ENCODE measurements around the gene HOXA7. TPM values are rescaled to one million over a fixed set of nuclear protein-coding genes. Genes with fewer than 3 reads are reported as not detected.

Gene HOXA7
- polyA plus RNA-seq, 1 of the 3 experiments (the other 2 are of a cell fraction): not detected

DNA sequence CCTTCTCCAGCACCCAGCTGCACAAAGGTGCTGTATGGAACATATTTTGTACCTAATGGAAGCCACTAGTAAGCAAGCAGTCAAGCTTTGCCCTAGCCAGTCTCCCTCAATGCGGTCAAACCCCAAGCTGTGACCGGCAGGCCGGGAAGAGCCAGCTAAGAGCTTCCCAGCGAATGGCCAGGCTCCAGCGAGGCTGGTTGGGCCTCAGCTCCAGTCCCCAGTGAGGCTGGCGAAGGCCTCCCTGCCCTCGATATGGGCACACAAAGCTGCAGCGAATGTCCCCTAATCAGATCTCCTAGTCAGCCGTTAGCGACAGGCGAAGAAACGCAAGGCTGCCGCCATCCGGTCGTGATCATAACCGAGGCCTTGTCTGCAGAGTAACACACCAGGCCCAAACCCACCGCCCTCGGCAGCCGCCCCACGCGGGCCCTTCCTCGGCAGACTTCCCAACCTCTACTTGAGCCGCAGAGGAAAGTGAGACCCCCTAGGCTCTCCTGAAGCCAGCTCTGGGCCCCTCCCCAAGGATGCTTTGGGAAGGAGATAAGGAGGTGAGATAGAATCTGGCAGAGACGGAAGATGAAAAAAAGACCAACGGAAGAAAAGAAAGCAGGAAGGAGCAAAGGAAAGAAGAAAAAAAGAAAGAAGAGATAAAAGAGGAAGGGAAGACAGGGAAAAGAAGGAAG, 11.9 kb upstream of the HOXA7 start:
- Histone ChIP-seq H3F3A (replicated peaks; ENCODE audit: insufficient read depth) (peaks cover 10% of the 10 kb centered on the region), H3K9me2 (no peaks in the 10 kb centered on the region), H3K27me3 (ENCODE audit: insufficient read depth) (peaks cover 100% of the 10 kb centered on the region), H3K36me3 (replicated peaks in 1 of 2; ENCODE audit: control insufficient read depth in 1 of 2, insufficient read depth in 2 of 2, low read length in 1 of 2) (no peaks in the 10 kb centered on the region), H3K9me3 (no peaks in the 10 kb centered on the region), H4K20me1 (ENCODE audit: insufficient read depth) (peaks cover 13% of the 10 kb centered on the region), H3K79me2 (ENCODE audit: insufficient read depth) (no peaks in the 10 kb centered on the region), H3K4me2 (no peak overlapping the region), H2AFZ (ENCODE audit: low read depth) (no peak overlapping the region), H3K9ac (no peak overlapping the region), H3K27ac (ENCODE audit: low read depth in 2 of 2, low read length in 1 of 2) (no peak overlapping the region), H3K4me1 (ENCODE audit: control insufficient read depth in 1 of 2, insufficient read depth in 2 of 2, low read depth in 1 of 2, low read length in 1 of 2) (peaks cover 0 to 2% of the 10 kb centered on the region in 2 experiments; a peak in 1 of 4 replicates), H3K4me3 (ENCODE audit: low read depth in 2 of 2, low read length in 1 of 2) (no peak overlapping the region)
- CTCF ChIA-PET: interaction anchor here (0.8 to 12.3 kb wide), 13 partner anchors 2 to 803 kb away, joined by 3 to 205 read pairs (median 4); partner anchors contain the start of genes HOXA10, HOXA3, HOXA7 and HOXA9
- no peak for TF ChIP-seq MXI1 (IDR thresholded peaks at IDR 0.05; ENCODE audit: low read depth, low read length)
- TF ChIP-seq, protein P1, sequence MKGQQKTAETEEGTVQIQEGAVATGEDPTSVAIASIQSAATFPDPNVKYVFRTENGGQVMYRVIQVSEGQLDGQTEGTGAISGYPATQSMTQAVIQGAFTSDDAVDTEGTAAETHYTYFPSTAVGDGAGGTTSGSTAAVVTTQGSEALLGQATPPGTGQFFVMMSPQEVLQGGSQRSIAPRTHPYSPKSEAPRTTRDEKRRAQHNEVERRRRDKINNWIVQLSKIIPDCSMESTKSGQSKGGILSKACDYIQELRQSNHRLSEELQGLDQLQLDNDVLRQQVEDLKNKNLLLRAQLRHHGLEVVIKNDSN (IDR thresholded peaks at IDR 0.05; ENCODE audit: borderline replicate concordance, low read depth): no peak
- no peak for TF ChIP-seq NRF1 (IDR thresholded peaks at IDR 0.05; ENCODE audit: low read depth, low read length)
- TF ChIP-seq GABPA (IDR thresholded peaks at IDR 0.05; ENCODE audit: low read depth): no peak
- TF ChIP-seq YY1 (IDR thresholded peaks at IDR 0.05; ENCODE audit: low read depth): no peak
- TF ChIP-seq, protein P2, sequence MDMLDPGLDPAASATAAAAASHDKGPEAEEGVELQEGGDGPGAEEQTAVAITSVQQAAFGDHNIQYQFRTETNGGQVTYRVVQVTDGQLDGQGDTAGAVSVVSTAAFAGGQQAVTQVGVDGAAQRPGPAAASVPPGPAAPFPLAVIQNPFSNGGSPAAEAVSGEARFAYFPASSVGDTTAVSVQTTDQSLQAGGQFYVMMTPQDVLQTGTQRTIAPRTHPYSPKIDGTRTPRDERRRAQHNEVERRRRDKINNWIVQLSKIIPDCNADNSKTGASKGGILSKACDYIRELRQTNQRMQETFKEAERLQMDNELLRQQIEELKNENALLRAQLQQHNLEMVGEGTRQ (IDR thresholded peaks at IDR 0.05; ENCODE audit: borderline replicate concordance, low read depth, low read length): no peak
- no peak for TF ChIP-seq ZBTB33 (IDR thresholded peaks at IDR 0.05; ENCODE audit: borderline replicate concordance, low read depth)
- TF ChIP-seq RAD21 (IDR thresholded peaks at IDR 0.05; ENCODE audit: low read length): no peak
- TF ChIP-seq CTCF (IDR thresholded peaks at IDR 0.05): no peak
- no peak for TF ChIP-seq TAF1 (IDR thresholded peaks at IDR 0.05; ENCODE audit: borderline replicate concordance, low read depth, low read length)
- TF ChIP-seq RXRA (IDR thresholded peaks at IDR 0.05; ENCODE audit: borderline replicate concordance, low read depth): no peak
- TF ChIP-seq FOXJ3 (CRISPR knock-in tag; IDR thresholded peaks at IDR 0.05): no peak
- TF ChIP-seq REST (IDR thresholded peaks at IDR 0.05; ENCODE audit: low read depth, low read length): no peak
- no peak for TF ChIP-seq CHD2 (IDR thresholded peaks at IDR 0.05; ENCODE audit: low read length, partially characterized antibody)
- TF ChIP-seq, protein P3, sequence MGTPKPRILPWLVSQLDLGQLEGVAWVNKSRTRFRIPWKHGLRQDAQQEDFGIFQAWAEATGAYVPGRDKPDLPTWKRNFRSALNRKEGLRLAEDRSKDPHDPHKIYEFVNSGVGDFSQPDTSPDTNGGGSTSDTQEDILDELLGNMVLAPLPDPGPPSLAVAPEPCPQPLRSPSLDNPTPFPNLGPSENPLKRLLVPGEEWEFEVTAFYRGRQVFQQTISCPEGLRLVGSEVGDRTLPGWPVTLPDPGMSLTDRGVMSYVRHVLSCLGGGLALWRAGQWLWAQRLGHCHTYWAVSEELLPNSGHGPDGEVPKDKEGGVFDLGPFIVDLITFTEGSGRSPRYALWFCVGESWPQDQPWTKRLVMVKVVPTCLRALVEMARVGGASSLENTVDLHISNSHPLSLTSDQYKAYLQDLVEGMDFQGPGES (IDR thresholded peaks at IDR 0.05; ENCODE audit: low read depth, low read length): no peak
- no peak for TF ChIP-seq GATA2 (CRISPR knock-in tag; IDR thresholded peaks at IDR 0.05)
- TF ChIP-seq NFIC (IDR thresholded peaks at IDR 0.05; ENCODE audit: borderline replicate concordance): no peak
- DNase-seq: peak; percentile 55
- POLR2A ChIA-PET: no interaction called here
- WGBS (ENCODE audit: low lambda C conversion rate): 33% methylated on average over 24 of the region's 25 CpGs

Data from SK-N-SH (cell line).